AG09309 (cell line): ENCODE data around the gene UFD1.

Experiments
- DNase-seq: peaks from one replicate; pipeline ENCODE4 v3.0.0-alpha.2; 2010; ENCODE audit warnings: low read depth
- H3K4me3 ChIP-seq: 2 replicates; pipeline ENCODE4 v1.5.1; 2011; ENCODE audit warnings: mild to moderate bottlenecking, low read depth, low read length, moderate library complexity; ENCODE audit not compliant: control insufficient read depth
- CTCF ChIP-seq: IDR thresholded peaks from 2 replicates; pipeline ENCODE4 v1.5.1; 2011; ENCODE audit warnings: mild to moderate bottlenecking, low read depth, low read length, inconsistent platforms; ENCODE audit not compliant: insufficient read depth, control insufficient read depth; ENCODE audit errors: missing control alignments

UFD1 gene

DNA sequence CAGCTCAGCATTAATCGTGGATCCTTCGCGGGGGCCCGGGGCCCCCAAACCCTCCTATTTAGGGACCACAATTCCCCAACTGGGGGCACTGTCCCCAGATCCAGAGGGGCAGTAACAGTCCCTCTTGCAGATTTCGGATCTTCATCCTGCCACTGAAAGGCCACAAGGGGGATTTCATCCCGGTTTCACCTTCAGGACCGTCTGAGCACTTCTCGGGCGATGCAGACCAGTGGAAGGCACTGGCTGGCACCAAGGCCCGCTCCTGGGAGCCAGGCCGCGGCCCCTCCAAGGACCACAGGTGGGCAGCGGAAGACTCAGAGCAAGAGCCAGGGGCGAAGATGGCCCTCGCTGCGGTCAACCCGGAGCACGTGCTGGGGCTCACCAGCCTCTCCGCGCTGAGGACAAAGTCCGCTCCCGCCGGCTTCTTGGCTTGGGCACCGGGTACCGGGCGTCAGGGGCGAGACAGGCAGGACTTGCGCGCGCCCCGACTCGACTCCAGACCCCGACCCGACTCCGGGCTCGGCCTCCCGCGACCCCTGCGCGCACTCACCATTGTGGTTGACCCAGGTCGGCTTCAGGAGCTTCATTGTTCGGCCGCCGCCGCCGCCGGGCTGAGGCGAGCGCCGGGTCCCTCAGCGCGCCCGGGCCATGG is 48.0 kb downstream of the UFD1 start:
- no peak for DNase-seq
- TF ChIP-seq CTCF: peak; percentile 25
- peak overlapping the region; percentile 94 for H3K4me3 ChIP-seq

GRCh38 chr22:19429950-19430889 is 48.8 kb downstream of the UFD1 start:
- no peak for DNase-seq
- TF ChIP-seq CTCF: no peak
- peak overlapping the region; percentile 94 for H3K4me3 ChIP-seq

DNA sequence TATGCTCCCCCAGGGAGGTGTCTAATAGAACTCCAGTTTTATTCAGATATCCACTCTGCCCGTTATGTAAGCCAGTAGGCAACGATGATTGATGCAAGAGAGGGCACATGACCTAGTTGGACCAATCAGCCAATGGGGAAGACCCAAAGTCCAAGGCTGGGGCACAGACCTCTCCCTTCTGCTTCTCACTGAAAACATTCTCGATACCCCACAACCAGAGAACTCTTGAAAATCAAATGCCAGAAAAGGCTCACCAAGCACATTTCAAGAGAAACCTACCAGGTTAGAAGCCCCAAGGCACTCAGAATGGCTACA is 54.9 kb downstream of the UFD1 start:
- H3K4me3 ChIP-seq: no peak overlapping the region
- TF ChIP-seq CTCF: no peak
- DNase-seq: no peak

- H3K4me3 ChIP-seq: no peak overlapping the region
- DNase-seq: no peak
- no peak for TF ChIP-seq CTCF
Observed at GRCh38 chr22:19422440-19423301, 56.3 kb downstream of the UFD1 start.

GRCh38 chr22:19420321-19420720 is 58.7 kb downstream of the UFD1 start:
- no peak for DNase-seq
- no peak for TF ChIP-seq CTCF
- no peak overlapping the region for H3K4me3 ChIP-seq

DNA sequence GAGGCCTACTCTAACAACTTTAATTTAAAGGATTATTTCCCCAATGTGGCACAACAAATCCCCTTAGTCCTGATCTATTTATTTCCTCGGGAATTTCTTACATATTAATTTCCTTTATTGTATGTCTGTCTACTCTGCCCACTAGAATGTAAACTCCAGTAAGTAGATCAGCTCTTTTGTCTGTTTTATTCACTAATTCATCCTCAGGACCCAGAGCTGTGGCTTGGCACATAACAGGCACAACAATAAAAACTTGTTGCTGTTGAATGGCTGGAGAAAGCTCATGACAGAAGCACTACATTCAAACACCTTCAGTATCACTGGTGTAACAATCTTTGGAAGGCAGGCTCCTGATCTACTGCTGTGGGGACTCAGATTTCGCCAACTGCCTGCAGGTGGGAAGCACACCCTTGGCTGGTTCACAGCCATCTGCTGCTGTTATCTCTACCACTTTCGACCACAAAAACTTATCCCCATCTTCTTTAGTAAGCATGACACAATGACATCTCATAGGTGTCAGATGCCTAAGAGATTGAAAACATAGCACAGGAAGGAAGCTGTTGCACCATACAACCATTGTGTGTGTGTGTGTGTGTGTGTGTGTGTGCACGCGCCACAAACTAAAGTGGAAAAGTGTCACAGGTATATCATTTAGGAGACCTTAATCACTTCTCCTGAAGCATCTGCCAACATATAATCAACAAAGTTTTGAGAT is 59.4 kb downstream of the UFD1 start:
- TF ChIP-seq CTCF: no peak
- H3K4me3 ChIP-seq: no peak overlapping the region
- DNase-seq: no peak
